ENCODE measurements around the gene TAT. TPM values are rescaled to one million over a fixed set of nuclear protein-coding genes. Genes with fewer than 3 reads are reported as not detected.

TAT gene
- total and polyA plus RNA-seq, 10 of the 15 experiments (the other 5 are each of a cell fraction or from before 2014, with no cell fraction given), result 0.01 to 0.44 (median 0.09) TPM; not detected in 4

DNA sequence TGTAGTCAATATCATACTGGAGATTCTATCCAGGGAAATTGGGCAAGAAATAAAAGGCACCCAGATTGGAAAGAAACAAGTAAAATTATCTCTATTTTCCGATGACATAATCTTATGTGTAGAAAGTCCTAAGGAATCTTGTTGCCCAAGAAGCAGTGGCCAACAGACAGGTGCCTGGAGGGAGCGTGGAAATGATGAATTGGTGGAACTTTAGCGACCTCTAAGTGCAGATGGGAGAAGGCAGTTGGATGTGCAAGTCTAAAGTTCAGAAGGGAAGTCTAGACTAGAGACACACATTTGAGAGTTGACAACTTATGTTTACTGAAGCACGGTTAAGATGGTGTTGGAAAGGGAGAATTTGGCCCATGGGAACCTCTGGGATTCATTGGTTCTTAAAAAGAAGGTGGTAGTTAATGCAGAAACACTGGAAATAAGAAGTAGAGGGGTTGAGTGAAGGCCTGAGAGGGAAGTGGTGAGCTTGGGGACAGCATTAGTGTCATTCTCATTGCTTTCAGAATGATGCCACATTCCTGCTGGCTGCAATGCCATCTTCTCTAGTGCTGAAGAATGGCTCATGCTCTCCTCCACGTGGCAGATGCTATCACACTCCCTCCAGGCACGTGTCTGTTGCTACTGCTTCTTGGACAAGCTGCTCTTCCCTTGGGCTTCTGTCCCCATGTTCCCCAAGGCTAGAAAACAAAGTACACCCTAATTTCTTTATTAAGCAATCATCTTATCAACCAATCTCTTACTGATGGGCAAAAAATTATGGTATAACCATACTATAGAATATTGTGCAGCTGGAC, 24.0 kb downstream of the TAT start:
- Histone ChIP-seq H3K4me1 (ENCODE audit: control insufficient read depth, insufficient read depth, low read length) (no peaks in the 10 kb centered on the region), H3K9me3 (replicated peaks; ENCODE audit: control insufficient read depth, insufficient read depth, low read length) (no peaks in the 10 kb centered on the region), H3K36me3 (ENCODE audit: control insufficient read depth in 2 of 2, insufficient read depth in 2 of 2, low read length in 1 of 2) (no peaks in the 10 kb centered on the region), H3K27ac (ENCODE audit: control insufficient read depth, insufficient read depth) (no peak overlapping the region), H3K4me2 (ENCODE audit: control insufficient read depth, insufficient read depth) (no peak overlapping the region), H2AFZ (ENCODE audit: control insufficient read depth, low read depth, low read length) (no peak overlapping the region), H4K20me1 (ENCODE audit: control insufficient read depth, insufficient read depth) (no peaks in the 10 kb centered on the region), H3K4me3 (no peak overlapping the region), H3K9ac (ENCODE audit: control insufficient read depth, insufficient read depth, low read length) (no peak overlapping the region), H3K27me3 (replicated peaks in 1 of 2; ENCODE audit: control insufficient read depth in 2 of 2, insufficient read depth in 2 of 2, low read length in 1 of 2) (no peaks in the 10 kb centered on the region), H3K79me2 (ENCODE audit: control insufficient read depth, insufficient read depth, low read length) (no peaks in the 10 kb centered on the region)
- ChIA-PET RAD21 (ENCODE audit: unreplicated experiment) (interaction anchor here (1.4 kb wide), 1 partner anchor 58 kb away, joined by 5 read pairs; no protein-coding TSS in a partner anchor), CTCF (interaction anchor here (1.1 to 3.6 kb wide), 6 partner anchors 9 to 61 kb away, joined by 3 to 16 read pairs (median 5); no protein-coding TSS in a partner anchor), POLR2A (interaction anchor here (0.6 kb wide), 1 partner anchor 280 kb away, joined by 3 read pairs; no protein-coding TSS in a partner anchor), SMC1A (ENCODE audit: uncharacterized antibody, unreplicated experiment) (interaction anchor here (0.7 to 1.4 kb wide), 4 partner anchors 10 to 59 kb away, joined by 3 to 9 read pairs (median 4); no protein-coding TSS in a partner anchor)
- intact Hi-C loops (cut with micrococcal nuclease; ENCODE audit: unreplicated experiment), result no loop called here
- in situ Hi-C loops (cut with MboI), result no loop called here
- DNase-seq (ENCODE audit: low read depth, low spot score) (no peak), ATAC-seq (peak; percentile 50), FAIRE-seq (no peak)
- BruUV-seq (replicated peaks), result no TSS peak
- WGBS (ENCODE audit: insufficient coverage, insufficient replicate concordance, low lambda C conversion rate, missing lambda C conversion rate), result 14% methylated on average over 6 of the region's 6 CpGs
- TF ChIP-seq KLF5 (IDR thresholded peaks at IDR 0.05; ENCODE audit: partially characterized antibody) (no peak), CTCF (IDR thresholded peaks at IDR 0.05 in 2 of 3, conservative IDR thresholded peaks at IDR 0.05 in 1 of 3; ENCODE audit: control insufficient read depth in 2 of 3, extremely low read depth in 1 of 3, insufficient read depth in 1 of 3, low read depth in 3 of 3, low read length in 3 of 3) (peak in 2 of 3 experiments; percentile 11 to 19; a peak in 2 of 6 replicates)

DNA sequence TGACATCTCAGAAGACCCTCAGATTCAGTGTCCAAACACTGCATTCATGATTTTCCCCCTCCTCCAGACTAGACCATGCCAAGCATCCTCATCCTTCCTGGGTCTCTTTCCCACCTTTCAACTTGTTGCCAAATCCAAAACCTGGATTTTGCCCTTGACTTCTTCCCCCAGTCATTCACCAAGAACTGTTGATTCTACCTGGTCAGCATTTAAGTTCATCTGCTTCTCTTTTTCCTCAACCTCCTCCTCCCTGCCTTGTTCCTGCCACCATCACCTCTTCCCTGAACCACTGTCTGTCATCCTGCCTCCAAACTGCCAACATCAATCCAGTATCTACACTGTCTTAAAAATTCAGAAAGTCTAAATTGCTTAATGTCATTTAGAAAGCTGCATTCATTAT, 29.7 kb downstream of the TAT start:
- no peak overlapping the region for H2AFZ ChIP-seq (ENCODE audit: control insufficient read depth, low read depth, low read length)
- no TSS peak for BruUV-seq (replicated peaks)
- no peak overlapping the region for H3K27ac ChIP-seq (ENCODE audit: control insufficient read depth, insufficient read depth)
- H4K20me1 ChIP-seq (ENCODE audit: control insufficient read depth, insufficient read depth), result no peaks in the 10 kb centered on the region
- ChIA-PET SMC1A (ENCODE audit: uncharacterized antibody, unreplicated experiment) (interaction anchor here (1.0 kb wide), 1 partner anchor 9 kb away, joined by 3 read pairs; no protein-coding TSS in a partner anchor), POLR2A (no interaction called here), RAD21 (ENCODE audit: unreplicated experiment) (no interaction called here), CTCF (interaction anchor here (2.1 kb wide), 1 partner anchor 12 kb away, joined by 5 read pairs; no protein-coding TSS in a partner anchor)
- no peak overlapping the region for H3K4me2 ChIP-seq (ENCODE audit: control insufficient read depth, insufficient read depth)
- DNase-seq (ENCODE audit: low read depth, low spot score) (no peak), FAIRE-seq (no peak), ATAC-seq (no peak)
- in situ Hi-C loops (cut with MboI) (no loop called here), intact Hi-C loops (cut with micrococcal nuclease; ENCODE audit: unreplicated experiment) (no loop called here)
- no peaks in the 10 kb centered on the region for H3K9me3 ChIP-seq (replicated peaks; ENCODE audit: control insufficient read depth, insufficient read depth, low read length)
- no peaks in the 10 kb centered on the region for H3K27me3 ChIP-seq (replicated peaks in 1 of 2; ENCODE audit: control insufficient read depth in 2 of 2, insufficient read depth in 2 of 2, low read length in 1 of 2)
- no peak overlapping the region for H3K9ac ChIP-seq (ENCODE audit: control insufficient read depth, insufficient read depth, low read length)
- H3K4me1 ChIP-seq (ENCODE audit: control insufficient read depth, insufficient read depth, low read length), result no peaks in the 10 kb centered on the region
- H3K4me3 ChIP-seq, result no peak overlapping the region
- no peaks in the 10 kb centered on the region; a peak in 1 of 4 replicates for H3K36me3 ChIP-seq (ENCODE audit: control insufficient read depth in 2 of 2, insufficient read depth in 2 of 2, low read length in 1 of 2)
- H3K79me2 ChIP-seq (ENCODE audit: control insufficient read depth, insufficient read depth, low read length), result no peaks in the 10 kb centered on the region
- no peak for TF ChIP-seq CBFB (IDR thresholded peaks at IDR 0.05; ENCODE audit: low read depth)
- TF ChIP-seq MAX (IDR thresholded peaks at IDR 0.05; ENCODE audit: low read depth, low read length), result no peak
- TF ChIP-seq POLR2AphosphoS2 (IDR thresholded peaks at IDR 0.05; ENCODE audit: low read depth, low read length), result no peak
- TF ChIP-seq ELK1 (IDR thresholded peaks at IDR 0.05; ENCODE audit: low read depth, low read length), result no peak
- no peak for TF ChIP-seq YBX1 (IDR thresholded peaks at IDR 0.05)
- no peak for TF ChIP-seq IKZF1 (conservative IDR thresholded peaks at IDR 0.05)
- no peak for TF ChIP-seq SRF (IDR thresholded peaks at IDR 0.05; ENCODE audit: low read depth in 2 of 2, low read length in 2 of 2)
- TF ChIP-seq BMI1 (IDR thresholded peaks at IDR 0.05; ENCODE audit: borderline replicate concordance), result no peak
- TF ChIP-seq SREBF1 (IDR thresholded peaks at IDR 0.05; ENCODE audit: low read length), result no peak
- no peak for TF ChIP-seq IRF4 (IDR thresholded peaks at IDR 0.05; ENCODE audit: low read depth, low read length)
- TF ChIP-seq PML (IDR thresholded peaks at IDR 0.05; ENCODE audit: low read length), result no peak
- TF ChIP-seq PAX8 (IDR thresholded peaks at IDR 0.05), result no peak
- TF ChIP-seq ZNF207 (IDR thresholded peaks at IDR 0.05; ENCODE audit: borderline replicate concordance), result no peak
